HG03565 (cell line): ENCODE results near the gene KCNK6.
"Not testable (repeated sequence)": the region's sequence is repeated elsewhere in the genome, so short reads cannot be mapped to it uniquely, and the experiment has no call there.

ENCODE experiments used
- ATAC-seq: cut with Tn5 transposase; IDR thresholded peaks from one replicate; pipeline ENCODE4 v1.9.1; 2021; ENCODE audit warnings: mild to moderate bottlenecking, moderate library complexity; ENCODE audit not compliant: unreplicated experiment

The KCNK6 gene

DNA sequence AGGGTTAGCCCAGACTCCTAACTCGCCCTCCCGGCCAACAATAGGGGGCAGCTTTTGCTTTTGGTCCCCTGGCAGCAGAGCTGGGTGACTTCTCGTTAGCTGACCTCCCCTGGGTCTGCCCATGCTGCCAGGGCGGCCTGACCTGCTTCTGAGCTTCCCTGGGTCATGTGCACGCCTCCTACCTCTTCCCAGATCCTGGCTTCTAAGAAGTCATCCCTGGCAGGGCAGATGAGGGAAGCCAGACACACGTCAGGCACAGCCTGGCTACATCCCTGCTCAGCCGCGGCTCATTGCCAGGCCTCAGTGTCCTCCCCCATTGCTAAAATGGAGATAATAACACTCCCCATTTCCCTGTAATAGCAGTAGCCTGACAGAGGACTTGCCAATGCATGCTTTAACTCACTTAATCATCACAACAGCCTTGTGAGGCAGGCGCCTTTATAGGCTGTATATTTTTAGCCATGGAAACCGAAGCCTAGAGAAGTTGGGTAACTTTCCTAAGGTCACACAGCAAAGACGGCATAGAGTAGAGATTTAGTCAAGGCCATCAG is 2.1 kb downstream of the KCNK6 start:
- no peak for ATAC-seq

GRCh38 chr19:38323291-38323690 is 3.6 kb downstream of the KCNK6 start:
- no peak for ATAC-seq

DNA sequence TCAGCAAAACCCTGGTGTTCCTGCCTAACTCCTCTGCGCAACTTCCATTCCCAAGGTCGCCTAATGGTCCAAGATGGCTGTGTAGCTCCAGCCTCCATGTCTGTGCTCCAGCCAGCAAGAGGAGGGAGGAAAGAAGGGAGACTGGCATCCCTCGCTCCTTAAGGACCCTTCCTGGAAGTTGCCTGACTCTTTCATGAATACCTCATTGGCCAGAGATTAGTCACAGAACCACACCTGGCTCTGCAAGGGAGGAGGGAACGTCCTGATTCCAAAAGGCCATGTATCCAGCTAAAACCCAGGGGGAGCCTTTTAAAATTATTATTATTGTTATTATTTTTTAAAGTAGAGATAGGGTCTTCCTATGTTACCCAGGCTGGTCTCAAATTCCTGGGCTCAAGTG is 4.8 kb downstream of the KCNK6 start:
- ATAC-seq: no peak

- no peak for ATAC-seq
Observed at GRCh38 chr19:38326591-38326990, 6.9 kb downstream of the KCNK6 start.

DNA sequence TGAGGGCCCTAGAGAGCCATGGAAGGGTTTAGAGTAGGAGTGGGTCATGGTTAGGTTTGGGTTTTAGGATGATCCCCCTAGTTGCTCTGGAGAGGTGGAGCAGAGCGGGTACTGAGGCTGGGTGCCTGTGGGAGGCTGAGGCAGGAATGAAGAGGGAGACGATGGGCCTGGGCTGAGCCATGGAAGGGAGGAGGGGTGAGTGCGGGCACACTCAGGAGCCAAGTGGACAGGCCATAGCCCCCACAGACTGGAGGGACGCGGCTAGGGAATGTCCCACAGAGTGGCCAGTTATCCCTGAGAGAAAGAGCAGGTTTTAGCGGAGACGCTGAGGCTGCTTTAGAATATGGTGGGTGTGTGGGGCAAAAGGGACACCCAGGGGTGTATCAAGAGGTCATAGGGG is 10.0 kb downstream of the KCNK6 start:
- ATAC-seq: no peak

GRCh38 chr19:38331728-38332127 is 12.1 kb downstream of the KCNK6 start:
- ATAC-seq: no peak

DNA sequence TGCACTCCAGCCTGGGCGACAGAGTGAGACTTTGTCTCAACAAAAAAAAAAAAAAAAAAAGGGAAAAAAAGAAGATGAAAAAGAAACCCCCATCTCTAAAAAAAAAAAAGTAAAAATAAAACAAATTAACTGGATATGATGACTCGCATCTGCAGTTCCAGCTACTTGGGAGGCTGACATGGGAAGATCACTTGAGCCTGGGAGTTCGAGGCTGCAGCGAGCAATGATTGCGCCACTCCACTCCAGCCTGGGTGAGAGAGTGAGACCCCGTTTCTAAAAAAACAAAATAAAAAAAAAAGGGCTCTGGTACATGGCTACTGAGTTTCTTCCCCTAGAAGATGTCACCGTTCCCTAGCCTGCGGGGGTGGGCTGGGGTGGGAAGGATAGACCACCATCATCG is 13.6 kb downstream of the KCNK6 start:
- no peak for ATAC-seq

GRCh38 chr19:38335949-38336637 is 16.4 kb downstream of the KCNK6 start:
- ATAC-seq: peak; percentile 50

DNA sequence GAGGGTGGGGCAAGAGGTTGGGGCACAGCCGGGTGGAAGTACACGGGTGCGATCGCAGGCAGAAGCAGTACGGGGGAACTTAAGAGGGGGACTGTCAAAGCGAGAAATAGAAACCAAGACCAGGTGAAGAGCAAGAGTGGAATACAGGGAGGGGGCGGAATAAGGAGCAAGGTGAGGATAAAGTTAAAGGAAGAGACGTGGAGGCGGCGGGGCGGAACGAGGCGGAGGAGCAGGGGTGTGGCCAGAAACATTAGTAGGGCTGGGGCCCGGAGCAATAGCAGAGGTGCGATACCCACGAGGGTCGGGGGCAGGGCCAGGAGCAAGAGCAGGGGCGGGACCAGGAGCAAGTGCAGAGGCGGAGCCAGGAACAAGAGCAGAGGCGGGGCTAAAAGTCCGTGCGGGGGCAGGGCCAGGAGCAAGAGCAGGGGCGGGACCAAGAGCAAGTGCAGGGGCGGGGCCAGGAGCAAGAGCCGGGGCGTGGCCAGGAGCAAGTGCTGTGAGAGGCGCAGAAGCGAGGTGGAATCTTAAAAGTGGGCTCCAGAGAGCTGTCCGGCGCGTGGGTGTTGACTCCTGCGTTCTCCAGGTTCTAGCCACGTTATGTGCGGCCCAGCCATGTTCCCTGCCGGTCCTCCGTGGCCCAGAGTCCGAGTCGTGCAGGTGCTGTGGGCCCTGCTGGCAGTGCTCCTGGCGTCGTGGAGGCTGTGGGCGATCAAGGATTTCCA is 17.2 kb downstream of the KCNK6 start:
- peak; percentile 35 for ATAC-seq

- ATAC-seq: no peak
Observed at GRCh38 chr19:38337360-38337653, 17.7 kb downstream of the KCNK6 start.

DNA sequence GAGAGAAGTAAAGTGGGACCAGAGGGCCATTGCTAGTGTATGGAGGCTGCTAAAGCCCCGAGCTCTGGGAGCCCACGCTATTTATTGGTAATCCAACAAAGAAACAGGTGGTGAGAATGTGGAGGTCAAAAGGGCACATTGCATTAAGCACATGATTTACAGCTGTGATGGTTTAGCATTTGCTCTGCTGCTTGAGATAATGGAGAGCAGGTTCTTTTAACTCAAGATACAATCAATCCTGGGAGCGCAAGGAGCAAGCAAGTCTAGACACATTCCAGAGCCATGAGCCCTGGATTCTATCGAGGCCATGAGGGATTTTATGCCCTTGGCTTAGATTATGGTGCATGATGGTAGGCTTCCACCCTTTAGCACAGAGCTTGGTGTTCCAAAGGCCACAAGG is 19.4 kb downstream of the KCNK6 start:
- not testable (repeated sequence) for ATAC-seq

DNA sequence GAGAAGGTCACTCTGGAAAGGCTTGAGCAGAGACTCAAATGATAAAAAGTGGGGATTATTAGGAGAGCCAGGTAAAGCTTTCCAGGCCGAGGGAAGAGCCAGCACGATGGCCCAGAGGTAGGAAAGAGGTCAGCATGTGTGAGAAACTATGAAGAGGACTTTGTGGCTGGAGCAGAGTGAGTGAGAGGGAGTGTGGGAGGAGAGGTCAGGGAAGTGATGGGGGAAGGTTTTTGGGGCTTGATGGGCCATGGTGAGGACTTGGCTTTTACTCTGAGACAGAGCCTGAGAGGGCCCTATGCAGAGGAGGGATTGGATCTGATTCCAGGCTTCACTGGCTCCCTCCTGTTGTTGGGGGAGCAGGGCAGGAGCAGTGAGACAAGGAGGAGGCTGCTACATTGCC is 21.3 kb downstream of the KCNK6 start:
- no peak for ATAC-seq

GRCh38 chr19:38346837-38347236 is 27.2 kb downstream of the KCNK6 start:
- ATAC-seq: no peak

GRCh38 chr19:38350883-38351282 is 31.2 kb downstream of the KCNK6 start:
- no peak for ATAC-seq

DNA sequence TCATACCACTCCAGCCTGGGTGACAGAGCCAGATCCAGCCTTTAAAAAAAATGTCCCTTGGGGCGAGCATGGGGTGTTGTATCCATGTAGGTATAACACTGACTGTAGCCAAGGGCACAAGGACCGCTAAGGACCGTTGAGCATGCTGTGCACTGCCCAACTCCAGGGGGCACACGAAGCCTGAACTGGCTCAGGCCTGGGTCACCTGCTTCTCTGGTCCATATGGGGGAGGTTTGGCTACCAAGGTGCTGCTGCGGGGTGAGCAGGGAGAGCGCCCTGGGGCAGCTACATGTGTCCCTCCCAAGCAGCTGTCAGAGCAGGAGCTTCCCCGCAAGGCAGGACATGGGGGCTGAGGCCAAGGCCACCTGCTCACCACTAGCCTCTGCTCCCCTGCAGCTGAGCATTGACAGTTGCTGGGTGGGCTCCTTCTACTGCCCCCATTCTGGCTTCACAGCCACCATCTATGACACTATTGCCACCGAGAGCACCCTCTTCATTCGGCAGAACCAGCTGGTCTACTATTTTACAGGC is 32.3 kb downstream of the KCNK6 start:
- no peak for ATAC-seq

DNA sequence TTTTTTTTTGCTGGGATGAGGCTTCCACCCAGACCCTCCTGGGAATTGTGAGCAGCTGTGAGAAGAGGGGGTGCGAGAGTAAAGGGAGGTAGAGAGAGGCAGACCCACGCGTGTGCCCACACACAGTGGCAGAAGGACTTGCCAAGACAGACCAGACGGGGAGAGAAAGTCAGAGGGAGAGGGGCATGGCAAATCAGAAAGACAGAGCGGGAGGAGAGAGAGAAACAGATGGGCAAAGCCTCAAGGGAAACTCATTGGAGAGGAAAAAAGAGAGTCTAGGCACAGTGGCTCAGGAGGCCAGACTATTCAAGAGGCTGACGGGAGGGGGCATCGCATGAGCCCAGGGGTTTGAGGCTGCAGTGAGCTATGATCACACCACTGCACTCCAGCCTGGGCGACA is 33.0 kb downstream of the KCNK6 start:
- no peak for ATAC-seq

- ATAC-seq: no peak
Observed at GRCh38 chr19:38355728-38356725, 36.4 kb downstream of the KCNK6 start.

DNA sequence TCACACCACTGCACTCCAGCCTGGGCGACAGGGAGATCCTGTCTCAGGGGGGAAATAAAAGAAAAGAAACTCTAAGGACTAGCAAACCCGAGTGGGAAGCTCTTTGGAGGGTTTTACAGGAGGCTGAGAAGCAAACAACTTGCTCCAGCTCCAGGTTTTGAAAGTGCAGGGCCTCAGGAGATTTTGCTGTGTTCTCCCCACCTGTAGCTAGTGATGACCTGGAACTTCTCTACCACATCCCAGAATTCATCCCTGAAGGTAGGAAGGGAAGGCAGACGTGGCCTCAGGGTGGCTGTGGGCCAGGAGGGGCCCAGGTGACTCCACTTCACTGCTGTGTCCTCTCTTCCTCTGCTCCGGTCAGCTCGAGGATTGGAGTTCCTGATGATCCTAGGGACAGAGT is 38.4 kb downstream of the KCNK6 start:
- no peak for ATAC-seq

DNA sequence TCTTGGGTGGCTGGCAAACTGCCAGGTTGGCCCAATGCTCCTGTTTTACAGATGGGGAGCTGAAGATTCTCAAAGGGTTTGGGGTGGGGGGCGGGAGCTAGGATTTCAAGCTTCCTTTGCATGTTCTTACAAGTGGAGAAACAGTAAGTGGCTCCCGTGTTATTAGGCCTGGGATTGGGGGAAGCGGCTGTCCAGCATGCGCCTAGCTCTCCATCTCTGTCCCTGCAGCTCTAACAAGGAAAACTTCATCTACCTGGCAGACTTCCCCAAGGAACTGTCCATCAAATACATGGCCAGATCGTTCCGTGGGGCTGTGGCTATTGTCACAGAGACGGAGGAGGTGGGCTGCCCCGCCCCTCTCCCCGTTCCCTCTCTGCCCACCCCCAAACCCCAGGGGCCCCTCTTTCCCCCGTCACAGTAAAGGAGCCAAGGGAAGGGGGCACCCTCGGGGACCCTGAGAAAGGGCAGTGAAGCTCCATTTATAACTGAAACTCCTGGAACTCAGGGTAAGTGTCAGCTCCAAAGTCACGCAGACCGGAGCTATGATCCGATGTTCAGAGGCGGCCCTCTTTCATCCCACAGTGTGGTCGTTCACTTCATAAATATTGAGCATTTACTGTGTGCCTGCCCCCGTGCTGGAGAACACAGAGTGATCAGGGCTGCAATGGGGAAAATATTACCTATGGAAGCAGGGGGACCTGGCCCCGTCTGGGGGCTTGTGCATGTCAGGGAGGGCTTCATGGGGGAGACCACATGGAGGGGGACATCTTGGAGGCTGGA is 39.8 kb downstream of the KCNK6 start:
- no peak for ATAC-seq

DNA sequence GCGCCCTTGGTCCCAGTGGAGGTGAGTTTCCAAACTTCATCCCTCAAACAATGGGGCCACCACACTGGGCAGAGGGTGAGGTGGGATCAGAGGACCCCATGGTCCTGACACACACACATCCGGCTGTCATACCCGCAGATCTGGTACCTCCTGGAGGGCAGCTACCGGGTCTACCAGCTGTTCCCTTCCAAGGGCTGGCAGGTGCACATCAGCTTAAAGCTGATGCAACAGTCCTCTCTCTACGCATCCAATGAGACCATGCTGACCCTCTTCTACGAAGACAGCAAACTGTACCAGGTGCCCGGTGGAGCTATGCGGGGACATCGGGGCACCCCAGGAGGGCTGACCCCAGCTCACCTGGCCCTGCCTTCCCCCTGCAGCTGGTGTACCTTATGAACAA is 40.7 kb downstream of the KCNK6 start:
- ATAC-seq: no peak
